Thyroid gland (tissue), 4 donors: ENCODE measurements around the gene INKA1. TPM values are rescaled to one million over a fixed set of nuclear protein-coding genes. Genes with fewer than 3 reads are reported as not detected.
"Not testable (repeated sequence)": the region's sequence is repeated elsewhere in the genome, so short reads cannot be mapped to it uniquely, and the experiment has no call there.

Source experiments
- DNase-seq, 2 donors: peaks; one replicate each; pipeline ENCODE4 v3.0.0-alpha.2; 2019
- H3K27ac ChIP-seq, 3 donors: fragments of 200-600 bp; sonication (generic); 1 replicate in 2 of 3; 2 replicates in 1 of 3; pipeline ENCODE4 v1.5.1; 2016 to 2019; ENCODE audit warnings: mild to moderate bottlenecking in 1 of 3, moderate library complexity in 1 of 3
- H3K27me3 ChIP-seq: fragments of 200-600 bp; sonication (generic); one replicate; pipeline ENCODE4 v1.5.1; 2019
- H3K36me3 ChIP-seq, 2 donors: fragments of 200-600 bp; sonication (generic); one replicate each; pipeline ENCODE4 v1.5.1; 2016 to 2019
- H3K4me1 ChIP-seq, 2 donors: fragments of 200-600 bp; sonication (generic); one replicate each; pipeline ENCODE4 v1.5.1; 2017 to 2019
- H3K4me3 ChIP-seq, 3 donors: fragments of 200-600 bp; sonication (generic); replicated peaks in 1 of 3; 1 replicate in 2 of 3; 2 replicates in 1 of 3; pipeline ENCODE4 v1.5.1; 2016; ENCODE audit warnings: mild to moderate bottlenecking in 1 of 3
- H3K9me3 ChIP-seq: fragments of 200-600 bp; sonication (generic); one replicate; pipeline ENCODE4 v1.5.1; 2017
- CTCF ChIP-seq, 6 experiments: fragments of 200-600 bp in 3 of 6; fragments of 450-650 bp in 3 of 6; sonication (generic) in 3 of 6; IDR thresholded peaks; one replicate each; pipeline ENCODE4 v1.5.1; 2016 to 2019; ENCODE audit warnings: antibody characterized with exemption in 6 of 6, mild to moderate bottlenecking in 2 of 6, inconsistent platforms in 1 of 6, moderate library complexity in 1 of 6
- POLR2A ChIP-seq, 2 donors: fragments of 450-650 bp; IDR thresholded peaks; one replicate each; pipeline ENCODE4 v1.6.1; 2017; ENCODE audit warnings: antibody characterized with exemption in 2 of 2, mild to moderate bottlenecking in 2 of 2, moderate library complexity in 1 of 2
- WGBS, 2 donors: methylation state at CpG; one replicate each; pipeline ENCODE4 v1.1.5; 2017; 5-methylcytosine and 5-hydroxymethylcytosine counted together
- intact Hi-C: fragments of 100-400 bp; cut with DNase I; formaldehyde crosslinking; loops from one replicate; pipeline ENCODE4 v1.15.1; 2023
- total RNA-seq, 4 donors: library from RNA; depleted of rRNA; stranded (reverse); fragments of >200 nt; gene quantifications; one replicate each; pipeline ENCODE4 v1.2.3, GENCODE V29; 2016

The INKA1 gene
- total RNA-seq, 4 donors from 2014 or later = 3.1 to 7.3 (median 5.6) TPM

DNA sequence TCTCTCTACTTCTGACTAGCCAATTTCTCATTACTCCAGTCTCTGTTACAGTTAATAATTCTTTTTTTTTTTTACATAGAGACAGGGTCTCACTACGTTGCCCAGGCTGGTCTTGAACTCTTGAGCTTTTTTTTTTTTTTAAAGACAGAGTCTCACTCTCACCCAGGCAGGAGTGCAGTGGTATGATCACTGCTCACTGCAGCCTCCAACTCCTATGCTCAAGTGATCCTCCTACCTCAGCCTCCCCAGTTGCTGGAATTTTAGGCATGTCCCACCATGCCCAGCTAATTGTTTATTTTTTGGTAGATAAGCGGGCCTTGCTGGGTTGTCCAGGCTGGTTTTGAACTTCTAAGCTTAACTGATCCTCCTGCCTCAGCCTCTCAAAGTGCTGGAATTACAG, 30.4 kb upstream of the INKA1 start:
- intact Hi-C loops = no loop called here
- Histone ChIP-seq H3K9me3 (no peaks in the 10 kb centered on the region), H3K27ac (no peak overlapping the region), H3K4me1 (no peaks in the 10 kb centered on the region), H3K27me3 (no peaks in the 10 kb centered on the region), H3K4me3 (no peak overlapping the region), H3K36me3 (peaks cover 0 to 3% of the 10 kb centered on the region in 2 donors)
- 97% methylated on average over 2 of the region's 2 CpGs for WGBS, 2 donors
- no peak for DNase-seq
- TF ChIP-seq CTCF (IDR thresholded peaks at IDR 0.05) (no peak), POLR2A (IDR thresholded peaks at IDR 0.05) (no peak)

- H3K9me3 ChIP-seq = no peaks in the 10 kb centered on the region
- H3K4me1 ChIP-seq = peaks cover 4 to 8% of the 10 kb centered on the region in 2 donors
- no peak overlapping the region for H3K4me3 ChIP-seq
- intact Hi-C loops = no loop called here
- WGBS, 2 donors = 40 to 63% methylated on average over 1 to 3 of the region's 3 CpGs
- H3K27ac ChIP-seq = no peak overlapping the region
- no peak for TF ChIP-seq POLR2A (IDR thresholded peaks at IDR 0.05)
- no peak for TF ChIP-seq CTCF (IDR thresholded peaks at IDR 0.05)
- H3K36me3 ChIP-seq = peaks cover 0 to 3% of the 10 kb centered on the region in 2 donors
- peak in 1 of 2 donors; percentile 8 for DNase-seq
- H3K27me3 ChIP-seq = no peaks in the 10 kb centered on the region
Measured at GRCh38 chr3:49775538-49775937, 27.5 kb upstream of the INKA1 start.

DNA sequence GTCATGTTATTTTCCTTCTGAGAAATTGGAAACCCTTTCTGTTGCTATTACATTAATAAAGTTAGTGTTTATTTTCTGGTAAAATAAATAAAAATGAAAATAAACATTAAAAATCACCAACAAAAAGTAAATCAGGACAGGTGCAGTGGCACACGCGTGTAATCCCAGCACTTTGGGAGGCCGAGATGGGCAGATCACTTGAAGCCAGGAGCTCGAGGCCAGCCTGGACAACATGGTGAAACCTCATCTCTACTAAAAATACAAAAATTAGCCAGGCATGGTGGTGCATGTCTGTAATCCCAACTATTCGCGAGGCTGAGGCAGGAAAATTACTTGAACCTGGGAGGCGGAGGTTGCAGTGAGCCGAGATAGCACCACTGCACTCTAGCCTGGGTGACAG, 27.0 kb upstream of the INKA1 start:
- H3K4me1 ChIP-seq, H3K36me3 ChIP-seq, H3K4me3 ChIP-seq, intact Hi-C loops, H3K27me3 ChIP-seq, H3K9me3 ChIP-seq, H3K27ac ChIP-seq, DNase-seq: not testable (repeated sequence)
- WGBS, 2 donors = 81 to 86% methylated on average over 8 of the region's 8 CpGs

DNA sequence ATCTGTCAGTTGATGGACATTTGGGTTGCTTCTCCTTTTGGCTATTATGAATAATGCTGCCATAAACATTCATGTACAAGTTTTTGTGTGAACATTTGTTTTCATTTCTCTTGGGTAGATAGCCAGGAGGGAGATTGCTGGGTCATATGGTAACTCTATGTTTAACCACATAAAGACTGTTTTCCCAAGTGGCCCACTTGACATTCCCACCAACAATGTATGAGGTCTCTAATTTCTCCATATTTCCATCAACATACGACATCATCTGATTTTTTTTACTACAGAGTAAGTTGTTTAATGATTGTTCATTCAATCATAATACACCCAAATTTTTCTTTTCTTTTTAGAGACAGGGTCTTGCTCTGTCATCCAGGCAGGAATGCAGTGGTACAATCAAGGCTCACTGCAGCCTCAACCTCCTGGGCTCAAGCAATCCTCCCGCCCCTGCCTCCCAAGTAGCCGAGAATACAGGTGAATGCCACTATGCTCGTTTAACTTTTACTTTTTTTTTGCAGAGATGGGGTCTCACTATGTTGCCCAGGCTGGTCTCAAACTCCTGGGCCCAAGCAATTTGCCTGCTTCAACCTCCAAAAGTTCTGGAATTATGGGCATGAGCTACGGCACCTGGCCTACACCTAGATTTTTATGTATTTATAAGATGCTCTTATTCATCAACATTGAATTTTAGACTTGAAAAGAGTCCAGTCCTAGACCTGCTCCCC, 23.5 kb upstream of the INKA1 start:
- no peak overlapping the region for H3K4me3 ChIP-seq
- DNase-seq = no peak
- intact Hi-C loops = no loop called here
- H3K4me1 ChIP-seq = peaks cover 8 to 14% of the 10 kb centered on the region in 2 donors
- H3K36me3 ChIP-seq = peaks cover 6 to 7% of the 10 kb centered on the region in 2 donors
- no peaks in the 10 kb centered on the region for H3K9me3 ChIP-seq
- 88 to 92% methylated on average over 5 of the region's 5 CpGs for WGBS, 2 donors
- TF ChIP-seq CTCF (IDR thresholded peaks at IDR 0.05) = no peak
- no peak for TF ChIP-seq POLR2A (IDR thresholded peaks at IDR 0.05)
- no peaks in the 10 kb centered on the region for H3K27me3 ChIP-seq
- no peak overlapping the region for H3K27ac ChIP-seq

DNA sequence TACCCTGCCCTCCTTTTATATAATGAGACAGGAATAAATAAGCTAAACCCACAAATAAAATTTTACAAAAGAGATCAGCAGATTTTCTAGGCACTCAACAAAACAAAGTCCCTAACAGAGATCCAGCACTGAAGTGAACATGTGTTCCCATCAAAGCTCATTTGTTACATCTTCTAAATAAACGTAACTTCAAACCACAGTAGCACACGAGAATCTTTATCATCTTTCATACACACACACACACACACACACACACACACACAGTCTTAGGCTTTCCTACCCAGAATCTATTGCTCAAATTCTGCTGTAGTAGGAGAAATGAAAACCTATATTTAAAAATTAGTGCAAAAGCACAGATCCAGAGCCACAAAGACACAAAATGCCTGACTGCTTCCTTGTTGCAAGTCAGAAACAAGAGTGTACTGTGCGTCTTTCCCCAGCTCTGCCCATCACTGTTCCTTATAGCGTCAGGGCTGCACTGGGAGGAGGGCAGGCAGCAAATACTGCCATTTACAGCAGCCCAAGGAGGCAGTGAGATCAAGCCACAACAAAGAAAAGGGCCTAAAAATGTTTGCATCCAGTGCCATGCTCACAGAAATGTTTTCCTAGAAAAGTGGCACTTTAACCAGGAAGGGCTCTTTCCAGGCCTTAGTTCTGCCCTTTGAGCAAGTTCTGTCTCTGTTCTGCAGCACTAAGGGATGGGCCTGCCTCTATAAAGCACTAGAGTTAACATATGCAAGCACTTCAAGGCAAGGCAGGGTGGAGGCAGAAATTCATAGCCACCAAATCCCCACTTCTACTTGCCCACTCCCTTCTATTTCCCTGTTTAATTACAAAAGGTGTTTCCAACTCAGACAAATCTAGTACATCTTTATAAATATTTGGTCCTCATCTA, 22.7 kb upstream of the INKA1 start:
- H3K27ac ChIP-seq = no peak overlapping the region
- no peak overlapping the region for H3K4me3 ChIP-seq
- intact Hi-C loops = no loop called here
- WGBS, 2 donors = 74 to 76% methylated on average over 4 of the region's 4 CpGs
- peaks cover 6 to 7% of the 10 kb centered on the region in 2 donors for H3K36me3 ChIP-seq
- no peaks in the 10 kb centered on the region for H3K27me3 ChIP-seq
- no peaks in the 10 kb centered on the region for H3K9me3 ChIP-seq
- no peak for DNase-seq
- TF ChIP-seq CTCF (IDR thresholded peaks at IDR 0.05) (no peak), POLR2A (IDR thresholded peaks at IDR 0.05) (no peak)
- peaks cover 13 to 21% of the 10 kb centered on the region in 2 donors for H3K4me1 ChIP-seq

DNA sequence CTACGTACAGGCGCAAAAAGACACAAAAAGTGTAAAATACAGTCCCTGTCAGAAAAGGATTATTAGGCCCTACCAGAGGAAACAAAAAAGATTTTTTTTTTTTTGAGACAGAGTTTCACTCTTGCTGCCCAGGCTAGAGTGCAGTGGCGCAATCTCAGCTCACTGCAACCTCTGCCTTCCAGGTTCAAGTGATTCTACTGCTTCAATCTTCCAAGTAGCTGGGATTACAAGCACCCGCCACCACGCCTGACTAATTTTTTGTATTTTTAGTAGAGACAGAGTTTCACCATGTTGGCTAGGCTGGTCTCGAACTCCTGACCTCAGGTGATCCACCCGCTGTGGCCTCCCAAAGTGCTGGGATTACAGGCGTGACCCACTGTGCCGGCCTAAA, 22.1 kb upstream of the INKA1 start:
- intact Hi-C loops, H3K4me3 ChIP-seq, H3K36me3 ChIP-seq, H3K27ac ChIP-seq, H3K27me3 ChIP-seq, H3K9me3 ChIP-seq: not testable (repeated sequence)
- H3K4me1 ChIP-seq = peaks cover 15 to 24% of the 10 kb centered on the region in 2 donors
- WGBS, 2 donors = 72 to 80% methylated on average over 9 of the region's 9 CpGs
- DNase-seq = peak in 1 of 2 donors; percentile 23
